Osteocyte (in vitro differentiated cells): ENCODE measurements around the gene DEF6. TPM values are rescaled to one million over a fixed set of nuclear protein-coding genes. Genes with fewer than 3 reads are reported as not detected.

ENCODE experiments used
- DNase-seq: peaks from one replicate; pipeline ENCODE4 v3.0.0; 2021; ENCODE audit warnings: mixed read lengths; ENCODE audit not compliant: unreplicated experiment; ENCODE audit errors: extremely low spot score
- H3K27ac Mint-ChIP-seq: one replicate; pipeline ENCODE4 v1.8.0; 2021; ENCODE audit warnings: mild to moderate bottlenecking, mixed read lengths; ENCODE audit not compliant: unreplicated experiment
- H3K27me3 Mint-ChIP-seq: one replicate; pipeline ENCODE4 v1.8.0; 2021; ENCODE audit warnings: mixed read lengths; ENCODE audit not compliant: unreplicated experiment
- H3K36me3 Mint-ChIP-seq: one replicate; pipeline ENCODE4 v1.8.0; 2021; ENCODE audit warnings: mixed read lengths; ENCODE audit not compliant: unreplicated experiment
- H3K4me1 Mint-ChIP-seq: one replicate; pipeline ENCODE4 v1.8.0; 2021; ENCODE audit warnings: mixed read lengths; ENCODE audit not compliant: unreplicated experiment
- H3K4me3 Mint-ChIP-seq: one replicate; pipeline ENCODE4 v1.8.0; 2021; ENCODE audit warnings: mild to moderate bottlenecking, moderate library complexity, mixed read lengths; ENCODE audit not compliant: unreplicated experiment
- H3K9me3 Mint-ChIP-seq: one replicate; pipeline ENCODE4 v1.8.0; 2021; ENCODE audit warnings: mixed read lengths; ENCODE audit not compliant: unreplicated experiment
- total RNA-seq: library from RNA; stranded (reverse); gene quantifications from 2 replicates; pipeline ENCODE4 v1.2.1, GENCODE V29; 2021
- TF ChIP-seq, protein P1 (sequence below): fragments of 200-600 bp; sonication (generic); IDR thresholded peaks from 2 replicates; pipeline ENCODE4 v1.5.0; 2021; ENCODE audit warnings: antibody characterized with exemption, mild to moderate bottlenecking, moderate library complexity

The DEF6 gene
- total RNA-seq, 1 donor from 2014 or later = 0.59 TPM

- H3K9me3 Mint-ChIP-seq = no peaks in the 10 kb centered on the region
- H3K27ac Mint-ChIP-seq = peak overlapping the region; percentile 99
- peaks cover 13% of the 10 kb centered on the region for H3K36me3 Mint-ChIP-seq
- DNase-seq = no peak
- H3K4me3 Mint-ChIP-seq = peak overlapping the region; percentile 52
- peaks cover 52% of the 10 kb centered on the region for H3K4me1 Mint-ChIP-seq
- TF ChIP-seq, protein P1, sequence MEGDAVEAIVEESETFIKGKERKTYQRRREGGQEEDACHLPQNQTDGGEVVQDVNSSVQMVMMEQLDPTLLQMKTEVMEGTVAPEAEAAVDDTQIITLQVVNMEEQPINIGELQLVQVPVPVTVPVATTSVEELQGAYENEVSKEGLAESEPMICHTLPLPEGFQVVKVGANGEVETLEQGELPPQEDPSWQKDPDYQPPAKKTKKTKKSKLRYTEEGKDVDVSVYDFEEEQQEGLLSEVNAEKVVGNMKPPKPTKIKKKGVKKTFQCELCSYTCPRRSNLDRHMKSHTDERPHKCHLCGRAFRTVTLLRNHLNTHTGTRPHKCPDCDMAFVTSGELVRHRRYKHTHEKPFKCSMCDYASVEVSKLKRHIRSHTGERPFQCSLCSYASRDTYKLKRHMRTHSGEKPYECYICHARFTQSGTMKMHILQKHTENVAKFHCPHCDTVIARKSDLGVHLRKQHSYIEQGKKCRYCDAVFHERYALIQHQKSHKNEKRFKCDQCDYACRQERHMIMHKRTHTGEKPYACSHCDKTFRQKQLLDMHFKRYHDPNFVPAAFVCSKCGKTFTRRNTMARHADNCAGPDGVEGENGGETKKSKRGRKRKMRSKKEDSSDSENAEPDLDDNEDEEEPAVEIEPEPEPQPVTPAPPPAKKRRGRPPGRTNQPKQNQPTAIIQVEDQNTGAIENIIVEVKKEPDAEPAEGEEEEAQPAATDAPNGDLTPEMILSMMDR = no peak
- no peaks in the 10 kb centered on the region for H3K27me3 Mint-ChIP-seq
Observed at GRCh38 chr6:35370124-35370741, 72.6 kb downstream of the DEF6 start.

DNA sequence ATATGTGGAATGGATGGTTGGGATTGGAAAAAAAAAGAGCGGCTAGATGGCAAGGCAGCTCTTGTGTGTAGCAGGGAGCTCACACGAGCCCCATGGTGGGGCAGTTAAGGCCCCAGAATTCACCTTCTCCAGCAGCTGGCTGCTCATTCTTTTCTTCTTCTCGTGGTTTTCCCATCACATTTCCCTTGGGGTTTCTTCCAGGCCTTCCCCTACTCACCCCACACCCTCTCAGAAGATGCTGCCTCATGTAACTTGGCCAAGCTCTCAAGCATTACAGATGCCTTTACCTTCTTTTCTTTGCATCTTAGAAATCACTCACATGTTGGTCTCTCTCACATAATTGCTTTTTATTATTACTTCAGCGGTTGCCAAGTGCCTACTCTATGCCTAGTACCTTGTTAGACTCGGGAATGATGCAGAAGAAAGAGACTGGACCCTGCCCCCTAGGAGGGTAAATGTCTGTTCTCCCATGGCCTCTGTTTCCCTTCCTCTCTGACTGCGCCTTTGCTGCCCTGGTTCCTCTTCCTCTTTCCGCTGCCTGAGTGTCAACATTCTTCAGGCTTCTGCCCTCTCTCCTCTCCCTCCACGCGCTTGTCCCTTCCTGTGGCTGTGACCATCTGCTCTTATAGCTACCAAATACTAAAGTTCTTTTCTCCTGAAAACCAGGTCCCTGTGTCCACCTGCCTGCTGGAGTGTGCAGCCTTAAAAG, 73.3 kb downstream of the DEF6 start:
- no peaks in the 10 kb centered on the region for H3K27me3 Mint-ChIP-seq
- H3K9me3 Mint-ChIP-seq = no peaks in the 10 kb centered on the region
- H3K36me3 Mint-ChIP-seq = peaks cover 13% of the 10 kb centered on the region
- H3K4me3 Mint-ChIP-seq = no peak overlapping the region
- TF ChIP-seq, protein P1 = no peak
- peaks cover 47% of the 10 kb centered on the region for H3K4me1 Mint-ChIP-seq
- peak overlapping the region; percentile 99 for H3K27ac Mint-ChIP-seq
- no peak for DNase-seq

Other genes with a start within 250 kb of the DEF6 start
- 0.43 TPM in 1 of 2 replicates, not detected in the other for gene TCP11, start 156.5 kb upstream of the DEF6 start, total RNA-seq
- 14.8 and 16.3 TPM in 2 replicates for gene SCUBE3, start 83.9 kb upstream of the DEF6 start, total RNA-seq
- 29.3 and 32.9 TPM in 2 replicates for gene ZNF76, start 38.1 kb upstream of the DEF6 start, total RNA-seq
- 33.1 and 33.8 TPM in 2 replicates for gene PPARD, start 44.7 kb downstream of the DEF6 start, total RNA-seq
- gene FANCE, start 154.5 kb downstream of the DEF6 start, total RNA-seq = 7.8 TPM in 2 replicates
- gene RPL10A, start 170.6 kb downstream of the DEF6 start, total RNA-seq = 1,177 and 1,245 TPM in 2 replicates
- 43.1 and 44.8 TPM in 2 replicates for gene TEAD3, start 199.3 kb downstream of the DEF6 start, total RNA-seq
- gene TULP1, start 215.1 kb downstream of the DEF6 start, total RNA-seq = not detected in 2 replicates